Lung (tissue), 12 donors: ENCODE measurements around the gene SNED1. TPM values are rescaled to one million over a fixed set of nuclear protein-coding genes. Genes with fewer than 3 reads are reported as not detected.

Experiments used
- ATAC-seq: fragments of 200-7000 bp; cut with Tn5 transposase; one replicate; pipeline ENCODE4 v1.9.1; 2020; ENCODE audit warnings: moderate number of reproducible peaks; ENCODE audit not compliant: insufficient read depth, low FRiP score
- DNase-seq, 3 donors: peaks; one replicate each; pipeline ENCODE4 v3.0.0-alpha.2; 2013 to 2017
- H3K27ac ChIP-seq, 2 donors: one replicate each; pipeline ENCODE4 v1.5.1; 2013; ENCODE audit warnings: mild to moderate bottlenecking in 2 of 2, moderate library complexity in 2 of 2, control low read depth in 1 of 2, inconsistent platforms in 1 of 2, low read depth in 1 of 2, low read length in 1 of 2
- H3K27me3 ChIP-seq, 3 donors: one replicate each; pipeline ENCODE4 v1.5.1; 2013; ENCODE audit warnings: low read length in 2 of 3; ENCODE audit not compliant: control insufficient read depth in 3 of 3, insufficient read depth in 3 of 3
- H3K36me3 ChIP-seq, 4 donors: one replicate each; pipeline ENCODE4 v1.5.1; 2013; ENCODE audit warnings: low read length in 4 of 4, mild to moderate bottlenecking in 1 of 4, moderate library complexity in 1 of 4; ENCODE audit not compliant: control insufficient read depth in 4 of 4, insufficient read depth in 4 of 4
- H3K4me1 ChIP-seq, 5 donors: one replicate each; pipeline ENCODE4 v1.5.1; 2013; ENCODE audit warnings: low read length in 5 of 5, mild to moderate bottlenecking in 2 of 5, moderate library complexity in 1 of 5; ENCODE audit not compliant: control insufficient read depth in 5 of 5, insufficient read depth in 5 of 5
- H3K4me3 ChIP-seq: one replicate; pipeline ENCODE4 v1.5.1; 2013; ENCODE audit warnings: mild to moderate bottlenecking, control low read depth, moderate library complexity
- H3K9ac ChIP-seq, 2 donors: one replicate each; pipeline ENCODE4 v1.5.1; 2013; ENCODE audit warnings: low read length in 2 of 2, control low read depth in 1 of 2; ENCODE audit not compliant: insufficient read depth in 1 of 2
- H3K9me3 ChIP-seq, 4 donors: one replicate each; pipeline ENCODE4 v1.5.1; 2013; ENCODE audit warnings: low read length in 3 of 4, mild to moderate bottlenecking in 1 of 4, moderate library complexity in 1 of 4; ENCODE audit not compliant: control insufficient read depth in 4 of 4, insufficient read depth in 3 of 4
- CTCF ChIP-seq: IDR thresholded peaks from 2 replicates; pipeline ENCODE4 v1.5.1; 2012; ENCODE audit warnings: mild to moderate bottlenecking; ENCODE audit errors: control extremely low read depth, extremely low read depth
- WGBS, 2 donors: extraction: QIAGEN DNeasy Blood & Tissue Kit; methylation state at CpG; one replicate each; pipeline ENCODE4 v1.1.7; 2013; 5-methylcytosine and 5-hydroxymethylcytosine counted together
- polyA plus RNA-seq, 2 donors: library from polyadenylated mRNA; stranded (reverse); fragments of 200-250 nt; gene quantifications; one replicate each; pipeline ENCODE4 v1.2.1, GENCODE V29; 2013
- total RNA-seq, 2 donors: library from RNA; depleted of rRNA in 1 of 2; stranded (reverse); fragments of >200 nt in 1 of 2; gene quantifications; one replicate each; pipeline ENCODE4 v1.2.1, GENCODE V29; 2014 to 2021
- donor health status: control.
- donor health status: control.
- donor health status: Bipolar disorder and iron deficiency.
- donor health status: healthy.
- donor health status: DM: yes; HTN: yes; CAD: no.

The SNED1 gene
- total and polyA plus RNA-seq, 4 donors = 5.9 to 74.6 (median 34.7) TPM

DNA sequence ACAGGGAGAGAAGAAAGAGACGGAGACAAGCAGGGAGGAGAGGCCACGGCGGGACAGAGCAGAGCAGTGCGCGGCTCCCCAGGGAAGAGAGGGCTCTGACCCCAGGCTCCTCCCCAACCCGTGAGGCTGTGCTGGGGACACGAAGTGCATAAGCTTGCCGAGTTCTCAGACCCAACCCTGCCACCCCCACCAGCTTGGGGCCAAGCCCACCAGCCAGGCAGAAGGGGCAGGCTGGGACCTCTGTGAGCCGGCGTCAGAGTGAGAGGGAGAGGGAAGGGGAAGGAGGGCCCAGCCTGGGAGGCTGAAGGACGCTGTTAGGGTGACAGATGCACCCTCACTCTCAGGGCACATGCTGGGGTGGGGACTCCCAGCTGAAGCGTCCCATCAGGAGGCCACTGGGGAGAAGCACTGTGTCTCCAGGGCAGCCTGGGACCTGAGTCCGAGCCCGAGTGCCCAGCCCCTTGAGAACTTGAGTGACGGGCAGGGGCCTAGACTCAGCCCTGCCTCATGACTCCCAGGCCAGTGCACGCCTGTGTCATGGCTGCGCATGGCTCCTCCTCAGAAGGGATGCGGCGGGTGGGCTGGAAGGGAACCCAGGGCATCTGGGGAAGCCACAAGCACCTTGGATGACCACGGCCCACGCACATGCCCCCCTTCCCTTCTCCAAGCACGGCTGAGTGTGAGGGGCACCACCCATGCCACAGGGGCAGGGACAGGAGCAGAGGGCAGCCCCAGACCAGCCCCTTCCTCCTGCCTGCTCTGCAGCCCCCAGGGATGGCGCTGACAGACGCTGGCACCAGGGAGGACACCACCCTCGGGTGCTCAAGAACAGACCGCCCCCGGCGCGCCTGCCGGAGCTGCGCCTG is 72.6 kb downstream of the SNED1 start:
- H3K9me3 ChIP-seq = no peaks in the 10 kb centered on the region
- no peak overlapping the region for H3K4me3 ChIP-seq
- no peak overlapping the region for H3K27ac ChIP-seq
- H3K4me1 ChIP-seq = no peaks in the 10 kb centered on the region
- H3K36me3 ChIP-seq = peaks cover 6 to 64% (median 51%) of the 10 kb centered on the region in 4 donors
- H3K9ac ChIP-seq = no peak overlapping the region
- WGBS, 2 donors = 89 to 91% methylated on average over 29 to 30 of the region's 31 CpGs
- no peaks in the 10 kb centered on the region for H3K27me3 ChIP-seq
- TF ChIP-seq CTCF = no peak
- ATAC-seq (no peak), DNase-seq (no peak)

DNA sequence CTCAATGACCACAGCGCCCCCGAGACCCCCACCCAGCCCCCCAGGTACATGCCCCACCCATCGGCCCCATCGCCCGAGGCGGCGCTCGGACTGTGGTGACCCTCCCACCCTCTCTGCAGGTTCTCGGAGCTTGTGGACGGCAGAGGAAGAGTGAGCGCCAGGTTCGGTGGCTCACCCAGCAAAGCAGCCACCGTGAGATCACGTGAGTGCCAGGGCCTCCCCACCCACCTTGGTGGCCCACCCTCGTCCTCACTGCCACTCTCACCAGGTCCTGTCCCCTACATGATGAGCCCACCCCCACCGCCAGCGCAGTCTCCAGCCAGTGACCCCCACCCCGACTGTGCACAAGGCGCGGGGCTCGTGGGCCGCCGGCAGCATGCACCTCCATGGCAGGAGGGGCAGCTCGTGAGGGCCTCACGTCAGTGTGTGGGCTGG is 73.3 kb downstream of the SNED1 start:
- ATAC-seq (no peak), DNase-seq (no peak)
- Histone ChIP-seq H3K9me3 (no peaks in the 10 kb centered on the region), H3K27ac (no peak overlapping the region), H3K4me1 (no peaks in the 10 kb centered on the region), H3K27me3 (no peaks in the 10 kb centered on the region), H3K4me3 (no peak overlapping the region), H3K36me3 (peaks cover 6 to 67% (median 53%) of the 10 kb centered on the region in 4 donors), H3K9ac (no peak overlapping the region)
- 91 to 94% methylated on average over 24 to 25 of the region's 25 CpGs for WGBS, 2 donors
- no peak for TF ChIP-seq CTCF

- Histone ChIP-seq H3K9ac (no peak overlapping the region), H3K27ac (no peak overlapping the region), H3K36me3 (peaks cover 6 to 67% (median 51%) of the 10 kb centered on the region in 4 donors), H3K4me1 (no peaks in the 10 kb centered on the region), H3K9me3 (no peaks in the 10 kb centered on the region), H3K4me3 (no peak overlapping the region), H3K27me3 (no peaks in the 10 kb centered on the region)
- 93 to 96% methylated on average over 9 of the region's 9 CpGs for WGBS, 2 donors
- TF ChIP-seq CTCF = no peak
- no peak for DNase-seq
- ATAC-seq = no peak
Measured at GRCh38 chr2:241072151-241072550, 73.7 kb downstream of the SNED1 start.
